Measurements from ENCODE around the gene OR6B3. TPM values are rescaled to one million over a fixed set of nuclear protein-coding genes. Genes with fewer than 3 reads are reported as not detected.

OR6B3 gene
- total RNA-seq, 1 experiment from 2014 or later: not detected

DNA sequence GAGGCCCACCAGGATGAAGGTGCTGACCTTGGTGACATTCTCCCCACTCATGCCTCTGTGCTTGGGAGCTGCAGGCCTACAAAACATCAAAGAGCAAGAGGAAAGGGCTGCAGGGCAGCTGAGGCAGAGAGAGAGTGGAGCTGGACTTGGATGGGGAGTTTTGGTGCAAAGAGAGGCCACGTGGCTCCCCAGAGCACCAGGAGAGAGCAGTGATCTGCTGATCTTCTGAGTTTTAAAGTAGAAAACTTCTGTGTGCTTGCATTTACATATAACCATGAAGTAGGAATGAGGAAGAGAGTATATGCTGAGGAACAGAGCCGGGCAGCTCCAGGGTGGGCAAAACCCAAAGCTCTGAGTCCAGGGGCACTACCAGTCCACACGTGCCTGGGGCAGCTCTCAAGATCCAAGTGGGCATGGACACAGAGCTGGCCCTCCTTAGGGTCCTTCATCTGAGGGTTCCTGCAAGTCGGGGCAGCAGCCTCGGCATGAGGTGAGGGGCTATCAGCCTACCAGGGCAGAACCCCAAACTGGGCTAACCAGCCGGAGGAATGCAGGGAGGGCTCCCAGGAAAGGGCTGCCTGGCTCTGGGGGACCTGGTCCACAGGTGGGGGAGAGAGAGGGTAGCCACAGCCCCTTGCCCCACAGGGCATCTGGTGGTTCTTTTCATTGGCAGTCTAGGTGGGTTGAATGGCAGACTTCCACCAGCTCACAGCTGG, 22.8 kb downstream of the OR6B3 start, which contains the start of gene OR6B2:
Gene OR6B2 (minus strand): TSS at position 51 of the 716 bp plus-strand sequence. CDS start 0 bp downstream, at position 51.
- TF ChIP-seq, protein P1, sequence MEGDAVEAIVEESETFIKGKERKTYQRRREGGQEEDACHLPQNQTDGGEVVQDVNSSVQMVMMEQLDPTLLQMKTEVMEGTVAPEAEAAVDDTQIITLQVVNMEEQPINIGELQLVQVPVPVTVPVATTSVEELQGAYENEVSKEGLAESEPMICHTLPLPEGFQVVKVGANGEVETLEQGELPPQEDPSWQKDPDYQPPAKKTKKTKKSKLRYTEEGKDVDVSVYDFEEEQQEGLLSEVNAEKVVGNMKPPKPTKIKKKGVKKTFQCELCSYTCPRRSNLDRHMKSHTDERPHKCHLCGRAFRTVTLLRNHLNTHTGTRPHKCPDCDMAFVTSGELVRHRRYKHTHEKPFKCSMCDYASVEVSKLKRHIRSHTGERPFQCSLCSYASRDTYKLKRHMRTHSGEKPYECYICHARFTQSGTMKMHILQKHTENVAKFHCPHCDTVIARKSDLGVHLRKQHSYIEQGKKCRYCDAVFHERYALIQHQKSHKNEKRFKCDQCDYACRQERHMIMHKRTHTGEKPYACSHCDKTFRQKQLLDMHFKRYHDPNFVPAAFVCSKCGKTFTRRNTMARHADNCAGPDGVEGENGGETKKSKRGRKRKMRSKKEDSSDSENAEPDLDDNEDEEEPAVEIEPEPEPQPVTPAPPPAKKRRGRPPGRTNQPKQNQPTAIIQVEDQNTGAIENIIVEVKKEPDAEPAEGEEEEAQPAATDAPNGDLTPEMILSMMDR (IDR thresholded peaks at IDR 0.05; ENCODE audit: insufficient read depth in 1 of 2, low read depth in 1 of 2, low read length in 1 of 2, severe bottlenecking in 1 of 2, unreplicated experiment in 1 of 2): no peak
- Mint-ChIP-seq H3K9me3 (ENCODE audit: unreplicated experiment) (no peaks in the 10 kb centered on the region), H3K27ac (ENCODE audit: unreplicated experiment) (no peak within 1 kb of the TSS), H3K4me1 (ENCODE audit: low read depth, unreplicated experiment) (no peaks in the 10 kb centered on the region), H3K4me3 (ENCODE audit: unreplicated experiment) (no peak within 1 kb of the TSS), H3K36me3 (ENCODE audit: insufficient read depth, unreplicated experiment) (no peaks in the 10 kb centered on the region), H3K27me3 (ENCODE audit: insufficient read depth, unreplicated experiment) (peaks cover 25% of the 10 kb centered on the region)
- no peaks in the 10 kb centered on the region for H3K36me3 ChIP-seq (ENCODE audit: control insufficient read depth, insufficient read depth, low read length)
- intact Hi-C loops (cut with micrococcal nuclease; ENCODE audit: unreplicated experiment): no loop called here
- ChIA-PET POLR2A (no interaction called here), CTCF (no interaction called here)
- no TSS peak for BruUV-seq (replicated peaks)
- H3K4me1 ChIP-seq: no peaks in the 10 kb centered on the region
- H3K9me3 ChIP-seq: no peaks in the 10 kb centered on the region
- no peaks in the 10 kb centered on the region for H3K27me3 ChIP-seq (replicated peaks; ENCODE audit: control insufficient read depth, insufficient read depth, low read length)
- no peak for DNase-seq
- no peak within 1 kb of the TSS for H3K4me3 ChIP-seq (ENCODE audit: low read depth, low read length)

DNA sequence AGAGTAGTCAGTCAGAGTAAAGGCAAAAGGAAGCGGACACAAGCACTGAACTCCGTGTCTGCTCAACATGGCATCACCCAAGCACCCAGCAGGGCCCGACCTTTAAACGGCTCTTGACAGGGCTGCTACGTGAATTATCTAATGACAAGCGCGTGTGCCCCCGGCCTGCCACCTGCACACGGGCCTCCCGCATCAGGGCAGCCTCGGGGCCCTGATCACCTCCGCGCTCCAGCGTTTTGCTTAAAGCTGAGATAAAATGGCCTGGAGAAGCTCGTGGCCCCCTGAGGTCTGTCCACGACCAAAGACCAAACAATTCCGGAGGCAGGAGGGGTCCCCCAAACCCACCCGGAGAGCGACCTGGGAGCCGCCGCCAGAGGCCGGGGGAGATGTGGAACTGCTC, 28.6 kb downstream of the OR6B3 start:
- H3K27me3 ChIP-seq (replicated peaks; ENCODE audit: control insufficient read depth, insufficient read depth, low read length): no peaks in the 10 kb centered on the region
- H3K9me3 ChIP-seq: no peaks in the 10 kb centered on the region
- Mint-ChIP-seq H3K27ac (ENCODE audit: unreplicated experiment) (peak overlapping the region; percentile 82), H3K9me3 (ENCODE audit: unreplicated experiment) (no peaks in the 10 kb centered on the region), H3K27me3 (ENCODE audit: insufficient read depth, unreplicated experiment) (peaks cover 4% of the 10 kb centered on the region), H3K4me1 (ENCODE audit: low read depth, unreplicated experiment) (no peaks in the 10 kb centered on the region), H3K4me3 (ENCODE audit: unreplicated experiment) (peak overlapping the region; percentile 84), H3K36me3 (ENCODE audit: insufficient read depth, unreplicated experiment) (peaks cover 9% of the 10 kb centered on the region)
- peak overlapping the region; percentile 88 for H3K4me3 ChIP-seq (ENCODE audit: low read depth, low read length)
- BruUV-seq (replicated peaks): TSS peak; percentile 56
- TF ChIP-seq, protein P1 (IDR thresholded peaks at IDR 0.05; ENCODE audit: insufficient read depth in 1 of 2, low read depth in 1 of 2, low read length in 1 of 2, severe bottlenecking in 1 of 2, unreplicated experiment in 1 of 2): no peak
- intact Hi-C loops (cut with micrococcal nuclease; ENCODE audit: unreplicated experiment): no loop called here
- no peaks in the 10 kb centered on the region; the same call in 1 of the 2 replicates for H3K36me3 ChIP-seq (ENCODE audit: control insufficient read depth, insufficient read depth, low read length)
- POLR2A ChIA-PET: interaction anchor here (0.6 to 0.7 kb wide), 6 partner anchors 11 to 1201 kb away, joined by 3 to 7 read pairs (median 4); no protein-coding TSS in a partner anchor
- H3K4me1 ChIP-seq: 0 out of 2 replicates have a peak, but pooled peaks cover 9% of the 10 kb centered on the region
- CTCF ChIA-PET: interaction anchor here (0.6 kb wide), 1 partner anchor 16 kb away, joined by 9 read pairs; no protein-coding TSS in a partner anchor
- DNase-seq: no peak

DNA sequence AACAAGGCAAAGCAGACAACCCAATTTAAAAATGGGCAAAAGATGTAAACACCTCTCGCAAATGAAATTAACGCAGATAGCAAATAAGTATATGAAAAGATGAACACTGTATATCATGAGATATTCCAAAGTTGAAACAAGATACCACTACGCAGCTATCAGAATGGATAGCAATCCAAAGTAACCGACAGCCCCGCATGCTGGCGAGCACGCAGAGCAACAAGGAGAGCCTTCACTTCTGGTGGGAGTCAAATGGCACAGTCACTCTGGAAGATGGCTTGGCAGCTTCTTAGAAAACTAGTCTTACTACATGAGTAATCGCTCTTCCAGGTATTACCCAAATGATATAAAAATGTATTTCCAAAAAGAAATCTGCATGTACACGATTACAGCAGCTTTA, 29.5 kb downstream of the OR6B3 start:
- Mint-ChIP-seq H3K27me3 (ENCODE audit: insufficient read depth, unreplicated experiment) (no peaks in the 10 kb centered on the region), H3K9me3 (ENCODE audit: unreplicated experiment) (no peaks in the 10 kb centered on the region), H3K4me1 (ENCODE audit: low read depth, unreplicated experiment) (no peaks in the 10 kb centered on the region), H3K4me3 (ENCODE audit: unreplicated experiment) (peak overlapping the region; percentile 84), H3K27ac (ENCODE audit: unreplicated experiment) (peak overlapping the region; percentile 82), H3K36me3 (ENCODE audit: insufficient read depth, unreplicated experiment) (peaks cover 14% of the 10 kb centered on the region)
- ChIA-PET POLR2A (no interaction called here), CTCF (no interaction called here)
- TF ChIP-seq, protein P1 (IDR thresholded peaks at IDR 0.05; ENCODE audit: insufficient read depth in 1 of 2, low read depth in 1 of 2, low read length in 1 of 2, severe bottlenecking in 1 of 2, unreplicated experiment in 1 of 2): no peak
- H3K9me3 ChIP-seq: no peaks in the 10 kb centered on the region
- H3K4me1 ChIP-seq: 0 out of 2 replicates have a peak, but pooled peaks cover 9% of the 10 kb centered on the region
- no TSS peak for BruUV-seq (replicated peaks)
- intact Hi-C loops (cut with micrococcal nuclease; ENCODE audit: unreplicated experiment): no loop called here
- no peaks in the 10 kb centered on the region for H3K27me3 ChIP-seq (replicated peaks; ENCODE audit: control insufficient read depth, insufficient read depth, low read length)
- H3K36me3 ChIP-seq (ENCODE audit: control insufficient read depth, insufficient read depth, low read length): no peaks in the 10 kb centered on the region; the same call in 1 of the 2 replicates
- no peak for DNase-seq
- peak overlapping the region; percentile 88; the same call in 1 of the 2 replicates for H3K4me3 ChIP-seq (ENCODE audit: low read depth, low read length)

Data from Caco-2 (cell line).